SJCRH30 (cell line): ENCODE results near the gene BBX. TPM values are rescaled to one million over a fixed set of nuclear protein-coding genes. Genes with fewer than 3 reads are reported as not detected.

Experiments
- DNase-seq, 2 experiments: peaks; one replicate each; pipeline ENCODE4 v3.0.0-alpha.2; 2015 to 2020
- H3K27ac ChIP-seq: fragments of 250-450 bp; sonication (Bioruptor Pico); 2 replicates; pipeline ENCODE4 v1.5.1; 2020; ENCODE audit warnings: mild to moderate bottlenecking, moderate library complexity
- H3K27me3 ChIP-seq: fragments of 250-450 bp; sonication (Bioruptor Pico); 2 replicates; pipeline ENCODE4 v1.5.1; 2020; ENCODE audit warnings: mild to moderate bottlenecking, moderate library complexity
- H3K36me3 ChIP-seq: fragments of 250-450 bp; sonication (Bioruptor Pico); 2 replicates; pipeline ENCODE4 v1.5.1; 2020; ENCODE audit warnings: mild to moderate bottlenecking, moderate library complexity
- H3K4me1 ChIP-seq: fragments of 250-450 bp; sonication (Bioruptor Pico); 2 replicates; pipeline ENCODE4 v1.5.1; 2020; ENCODE audit warnings: mild to moderate bottlenecking, moderate library complexity
- H3K4me3 ChIP-seq: fragments of 250-450 bp; sonication (Bioruptor Pico); 2 replicates; pipeline ENCODE4 v1.5.1; 2020; ENCODE audit warnings: mild to moderate bottlenecking, moderate library complexity
- H3K9me3 ChIP-seq: fragments of 250-450 bp; sonication (Bioruptor Pico); replicated peaks from 2 replicates; pipeline ENCODE4 v1.5.1; 2020; ENCODE audit warnings: mild to moderate bottlenecking, moderate library complexity
- total RNA-seq: library from RNA; depleted of rRNA; stranded (reverse); fragments of >200 nt; shearing (Covaris generic); gene quantifications from 2 replicates; pipeline ENCODE4 v1.2.3, GENCODE V29; 2014

The BBX gene
- total RNA-seq, 1 experiment from 2014 or later: 54.0 TPM

GRCh38 chr3:107800710-107801109, 277.9 kb downstream of the BBX start:
- Histone ChIP-seq H3K4me1 (peaks cover 7% of the 10 kb centered on the region; the same call in 1 of the 2 replicates), H3K9me3 (no peaks in the 10 kb centered on the region), H3K27ac (no peak overlapping the region), H3K4me3 (no peak overlapping the region), H3K27me3 (no peaks in the 10 kb centered on the region), H3K36me3 (peaks cover 20% of the 10 kb centered on the region)
- DNase-seq: no peak

- Histone ChIP-seq H3K36me3 (peaks cover 20% of the 10 kb centered on the region), H3K4me1 (no peaks in the 10 kb centered on the region), H3K27ac (no peak overlapping the region), H3K9me3 (no peaks in the 10 kb centered on the region), H3K27me3 (no peaks in the 10 kb centered on the region), H3K4me3 (no peak overlapping the region)
- no peak for DNase-seq
These were observed 280.4 kb downstream of the BBX start for GRCh38 chr3:107803170-107803569.

- H3K27ac ChIP-seq: no peak overlapping the region
- no peak overlapping the region for H3K4me3 ChIP-seq
- no peaks in the 10 kb centered on the region for H3K27me3 ChIP-seq
- no peak for DNase-seq
- H3K36me3 ChIP-seq: peaks cover 10% of the 10 kb centered on the region; the same call in 1 of the 2 replicates
- peaks cover 2% of the 10 kb centered on the region; the same call in 1 of the 2 replicates for H3K4me1 ChIP-seq
- H3K9me3 ChIP-seq: no peaks in the 10 kb centered on the region
These were observed 283.3 kb downstream of the BBX start for GRCh38 chr3:107806021-107806420.

GRCh38 chr3:107806536-107806935, 283.8 kb downstream of the BBX start:
- H3K27ac ChIP-seq: no peak overlapping the region
- no peak for DNase-seq
- H3K27me3 ChIP-seq: no peaks in the 10 kb centered on the region
- H3K4me1 ChIP-seq: peaks cover 2% of the 10 kb centered on the region; the same call in 1 of the 2 replicates
- H3K4me3 ChIP-seq: no peak overlapping the region
- H3K36me3 ChIP-seq: peaks cover 10% of the 10 kb centered on the region; the same call in 1 of the 2 replicates
- no peaks in the 10 kb centered on the region for H3K9me3 ChIP-seq

- Histone ChIP-seq H3K27ac (no peak overlapping the region), H3K4me1 (peaks cover 5% of the 10 kb centered on the region; the same call in 1 of the 2 replicates), H3K27me3 (no peaks in the 10 kb centered on the region), H3K9me3 (no peaks in the 10 kb centered on the region), H3K36me3 (0 out of 2 replicates have a peak, but pooled peaks cover 3% of the 10 kb centered on the region), H3K4me3 (no peak overlapping the region)
- DNase-seq: no peak
These were observed 287.7 kb downstream of the BBX start for GRCh38 chr3:107810171-107811071.

GRCh38 chr3:107813026-107813425, 290.3 kb downstream of the BBX start:
- DNase-seq: no peak
- Histone ChIP-seq H3K27me3 (no peaks in the 10 kb centered on the region), H3K27ac (no peak overlapping the region), H3K9me3 (no peaks in the 10 kb centered on the region), H3K4me3 (no peak overlapping the region), H3K4me1 (peaks cover 5% of the 10 kb centered on the region; the same call in 1 of the 2 replicates), H3K36me3 (no peaks in the 10 kb centered on the region)

- peaks cover 7% of the 10 kb centered on the region; the same call in 1 of the 2 replicates for H3K4me1 ChIP-seq
- H3K9me3 ChIP-seq: no peaks in the 10 kb centered on the region
- no peak for DNase-seq
- no peaks in the 10 kb centered on the region for H3K27me3 ChIP-seq
- no peak overlapping the region for H3K27ac ChIP-seq
- H3K36me3 ChIP-seq: no peaks in the 10 kb centered on the region
- H3K4me3 ChIP-seq: no peak overlapping the region
These were observed 293.3 kb downstream of the BBX start for GRCh38 chr3:107816107-107816506.

GRCh38 chr3:107817076-107817475, 294.3 kb downstream of the BBX start:
- Histone ChIP-seq H3K36me3 (no peaks in the 10 kb centered on the region), H3K27ac (no peak overlapping the region), H3K9me3 (no peaks in the 10 kb centered on the region), H3K4me3 (no peak overlapping the region), H3K27me3 (no peaks in the 10 kb centered on the region), H3K4me1 (peaks cover 7% of the 10 kb centered on the region)
- DNase-seq: no peak

- H3K4me1 ChIP-seq: peaks cover 5% of the 10 kb centered on the region
- H3K27me3 ChIP-seq: no peaks in the 10 kb centered on the region
- DNase-seq: no peak
- H3K4me3 ChIP-seq: no peak overlapping the region
- no peaks in the 10 kb centered on the region for H3K9me3 ChIP-seq
- H3K36me3 ChIP-seq: no peaks in the 10 kb centered on the region
- no peak overlapping the region for H3K27ac ChIP-seq
These were observed 295.3 kb downstream of the BBX start for GRCh38 chr3:107818025-107818424.

GRCh38 chr3:107819656-107820055, 296.9 kb downstream of the BBX start:
- no peaks in the 10 kb centered on the region for H3K36me3 ChIP-seq
- no peak overlapping the region for H3K4me3 ChIP-seq
- H3K27me3 ChIP-seq: no peaks in the 10 kb centered on the region
- no peaks in the 10 kb centered on the region for H3K9me3 ChIP-seq
- DNase-seq: no peak
- H3K27ac ChIP-seq: no peak overlapping the region
- peaks cover 4% of the 10 kb centered on the region; the same call in 1 of the 2 replicates for H3K4me1 ChIP-seq

- no peak for DNase-seq
- Histone ChIP-seq H3K9me3 (no peaks in the 10 kb centered on the region), H3K4me3 (no peak overlapping the region), H3K36me3 (no peaks in the 10 kb centered on the region), H3K27me3 (no peaks in the 10 kb centered on the region), H3K4me1 (peaks cover 4% of the 10 kb centered on the region; the same call in 1 of the 2 replicates), H3K27ac (no peak overlapping the region)
These were observed 299.5 kb downstream of the BBX start for GRCh38 chr3:107822308-107822707.

- Histone ChIP-seq H3K36me3 (no peaks in the 10 kb centered on the region), H3K9me3 (no peaks in the 10 kb centered on the region), H3K27me3 (no peaks in the 10 kb centered on the region), H3K4me3 (no peak overlapping the region), H3K27ac (no peak overlapping the region), H3K4me1 (peaks cover 4% of the 10 kb centered on the region; the same call in 1 of the 2 replicates)
- no peak for DNase-seq
These were observed 302.1 kb downstream of the BBX start for GRCh38 chr3:107824822-107825371.

GRCh38 chr3:107825556-107825955, 302.8 kb downstream of the BBX start:
- Histone ChIP-seq H3K36me3 (no peaks in the 10 kb centered on the region), H3K27me3 (no peaks in the 10 kb centered on the region), H3K27ac (no peak overlapping the region), H3K9me3 (no peaks in the 10 kb centered on the region), H3K4me1 (peaks cover 3% of the 10 kb centered on the region; the same call in 1 of the 2 replicates), H3K4me3 (no peak overlapping the region)
- DNase-seq: no peak

GRCh38 chr3:107826727-107827126, 304.0 kb downstream of the BBX start:
- no peak for DNase-seq
- H3K27me3 ChIP-seq: no peaks in the 10 kb centered on the region
- no peaks in the 10 kb centered on the region for H3K36me3 ChIP-seq
- no peaks in the 10 kb centered on the region for H3K9me3 ChIP-seq
- H3K27ac ChIP-seq: no peak overlapping the region
- H3K4me3 ChIP-seq: no peak overlapping the region
- H3K4me1 ChIP-seq: no peaks in the 10 kb centered on the region; the same call in 1 of the 2 replicates

GRCh38 chr3:107829185-107829584, 306.4 kb downstream of the BBX start:
- Histone ChIP-seq H3K27me3 (no peaks in the 10 kb centered on the region), H3K4me1 (no peaks in the 10 kb centered on the region), H3K9me3 (no peaks in the 10 kb centered on the region), H3K27ac (no peak overlapping the region), H3K4me3 (no peak overlapping the region), H3K36me3 (no peaks in the 10 kb centered on the region)
- DNase-seq: no peak
